ENCODE measurements around the gene ACTG1. TPM values are rescaled to one million over a fixed set of nuclear protein-coding genes. Genes with fewer than 3 reads are reported as not detected.

Gene ACTG1
- total and polyA plus RNA-seq, 2 of the 4 experiments (the other 2 are of a cell fraction): 10,907 to 15,732 TPM

Other genes with a start within 250 kb of the ACTG1 start
- 12.7 and 14.2 TPM in 2 replicates for gene SLC38A10, start 217.5 kb downstream of the ACTG1 start, total RNA-seq (2012; rRNA removed)
- 46.7 and 53.2 TPM in 2 replicates for gene SLC38A10, start 217.5 kb downstream of the ACTG1 start, polyA plus RNA-seq (2012; rRNA removed)
- 0.36 and 0.83 TPM in 2 replicates for gene BAHCC1, start 117.3 kb downstream of the ACTG1 start, total RNA-seq (2012; rRNA removed)
- 7.8 and 8.1 TPM in 2 replicates for gene BAHCC1, start 117.3 kb downstream of the ACTG1 start, polyA plus RNA-seq (2012; rRNA removed)
- 0.18 and 0.28 TPM in 2 replicates for gene FSCN2, start 15.6 kb upstream of the ACTG1 start, total RNA-seq (2012; rRNA removed)
- gene FSCN2, start 15.6 kb upstream of the ACTG1 start, polyA plus RNA-seq (2012; rRNA removed): 0.84 and 1.1 TPM in 2 replicates
- gene FAAP100, start 39.6 kb upstream of the ACTG1 start, total RNA-seq (2012; rRNA removed): 7.5 and 7.9 TPM in 2 replicates
- gene FAAP100, start 39.6 kb upstream of the ACTG1 start, polyA plus RNA-seq (2012; rRNA removed): 24.8 and 27.5 TPM in 2 replicates
- gene NPLOC4, start 124.3 kb upstream of the ACTG1 start, total RNA-seq (2012; rRNA removed): 66.1 and 70.4 TPM in 2 replicates
- 74.9 and 78.3 TPM in 2 replicates for gene NPLOC4, start 124.3 kb upstream of the ACTG1 start, polyA plus RNA-seq (2012; rRNA removed)
- 1.1 and 1.4 TPM in 2 replicates for gene TSPAN10, start 124.4 kb upstream of the ACTG1 start, total RNA-seq (2012; rRNA removed)
- 4.5 and 5.3 TPM in 2 replicates for gene TSPAN10, start 124.4 kb upstream of the ACTG1 start, polyA plus RNA-seq (2012; rRNA removed)
- gene PDE6G, start 143.7 kb upstream of the ACTG1 start, total RNA-seq (2012; rRNA removed): not detected in 2 replicates
- gene PDE6G, start 143.7 kb upstream of the ACTG1 start, polyA plus RNA-seq (2012; rRNA removed): 1.3 and 2.7 TPM in 2 replicates
- 9.9 and 10.3 TPM in 2 replicates for gene OXLD1, start 153.8 kb upstream of the ACTG1 start, total RNA-seq (2012; rRNA removed)
- gene OXLD1, start 153.8 kb upstream of the ACTG1 start, polyA plus RNA-seq (2012; rRNA removed): 22.3 and 26.4 TPM in 2 replicates
- 7.5 and 9.2 TPM in 2 replicates for gene CCDC137, start 153.9 kb upstream of the ACTG1 start, total RNA-seq (2012; rRNA removed)
- gene CCDC137, start 153.9 kb upstream of the ACTG1 start, polyA plus RNA-seq (2012; rRNA removed): 18.4 and 23.2 TPM in 2 replicates
- gene ARL16, start 171.0 kb upstream of the ACTG1 start, total RNA-seq (2012; rRNA removed): 42.8 and 51.1 TPM in 2 replicates
- gene ARL16, start 171.0 kb upstream of the ACTG1 start, polyA plus RNA-seq (2012; rRNA removed): 77.9 and 83.1 TPM in 2 replicates
- 49.4 and 52.5 TPM in 2 replicates for gene HGS, start 171.2 kb upstream of the ACTG1 start, total RNA-seq (2012; rRNA removed)
- gene HGS, start 171.2 kb upstream of the ACTG1 start, polyA plus RNA-seq (2012; rRNA removed): 137 and 169 TPM in 2 replicates
- 17.2 and 17.5 TPM in 2 replicates for gene MRPL12, start 190.6 kb upstream of the ACTG1 start, total RNA-seq (2012; rRNA removed)
- 111 and 127 TPM in 2 replicates for gene MRPL12, start 190.6 kb upstream of the ACTG1 start, polyA plus RNA-seq (2012; rRNA removed)
- gene SLC25A10, start 199.5 kb upstream of the ACTG1 start, total RNA-seq (2012; rRNA removed): 12.2 and 14.9 TPM in 2 replicates
- 19.0 and 20.2 TPM in 2 replicates for gene SLC25A10, start 199.5 kb upstream of the ACTG1 start, polyA plus RNA-seq (2012; rRNA removed)